Epithelial cell of esophagus (primary cell): ENCODE results near the gene GCNT1.
"Not testable (repeated sequence)": the region's sequence is repeated elsewhere in the genome, so short reads cannot be mapped to it uniquely, and the experiment has no call there.

Experiments used
- DNase-seq: peaks from one replicate; pipeline ENCODE4 v3.0.0; 2010; ENCODE audit warnings: low read depth
- H3K4me3 ChIP-seq: 2 replicates; pipeline ENCODE4 v1.5.1; 2011; ENCODE audit warnings: mild to moderate bottlenecking, low read length, control low read depth
- CTCF ChIP-seq: IDR thresholded peaks from 2 replicates; pipeline ENCODE4 v1.5.1; 2011; ENCODE audit warnings: low read depth, mild to moderate bottlenecking, low read length, control low read depth, inconsistent platforms; ENCODE audit not compliant: insufficient read depth; ENCODE audit errors: missing control alignments

The GCNT1 gene

GRCh38 chr9:76519075-76519835 lies 60.3 kb downstream of the GCNT1 start:
- TF ChIP-seq CTCF: no peak
- DNase-seq: peak; percentile 79
- H3K4me3 ChIP-seq: no peak overlapping the region

- no peak overlapping the region for H3K4me3 ChIP-seq
- TF ChIP-seq CTCF: no peak
- DNase-seq: peak; percentile 71
These were observed 62.3 kb downstream of the GCNT1 start for GRCh38 chr9:76521244-76521681.

GRCh38 chr9:76521906-76522305 lies 62.9 kb downstream of the GCNT1 start:
- H3K4me3 ChIP-seq: no peak overlapping the region
- no peak for DNase-seq
- no peak for TF ChIP-seq CTCF

GRCh38 chr9:76523617-76524200 lies 64.7 kb downstream of the GCNT1 start:
- H3K4me3 ChIP-seq, DNase-seq: not testable (repeated sequence)

- DNase-seq: no peak
- TF ChIP-seq CTCF: no peak
- H3K4me3 ChIP-seq: no peak overlapping the region
These were observed 66.2 kb downstream of the GCNT1 start for GRCh38 chr9:76525196-76525595.

- peak; percentile 45 for DNase-seq
- H3K4me3 ChIP-seq: no peak overlapping the region
- no peak for TF ChIP-seq CTCF
These were observed 67.0 kb downstream of the GCNT1 start for GRCh38 chr9:76526026-76526425.

GRCh38 chr9:76528056-76528455 lies 69.1 kb downstream of the GCNT1 start:
- no peak for TF ChIP-seq CTCF
- H3K4me3 ChIP-seq: no peak overlapping the region
- DNase-seq: no peak
